ENCODE data around the gene BAG3. TPM values are rescaled to one million over a fixed set of nuclear protein-coding genes. Genes with fewer than 3 reads are reported as not detected.

The BAG3 gene
- total RNA-seq, 8 experiments from 2014 or later: 3.2 to 30.3 (median 17.4) TPM

- in situ Hi-C loops (cut with MboI; ENCODE audit: low pct_unique_long_range_greater_than_20kb in 2 of 9, low sequenced_read_pairs in 9 of 9, unreplicated experiment in 9 of 9): no loop called here
- WGBS, 10 experiments: 67 to 100% (median 84%) methylated on average over 1 to 4 of the region's 9 CpGs; no CpG with 5 or more reads in 2 of the 10 experiments
- H3K27ac ChIP-seq: no peak overlapping the region
- H3K4me1 ChIP-seq (replicated peaks in 1 of 2): no peaks in the 10 kb centered on the region
- H3K4me3 ChIP-seq: no peak overlapping the region
- peak in 3 of 8 experiments; percentile 29 to 58 (median 40) for ATAC-seq (replicated peaks in 6 of 8)
Measured at GRCh38 chr10:119675483-119676170, 24.4 kb downstream of the BAG3 start.

- peak in 3 of 8 experiments; percentile 13 to 81 (median 22) for ATAC-seq (replicated peaks in 6 of 8)
- no peak overlapping the region for H3K27ac ChIP-seq
- in situ Hi-C loops (cut with MboI; ENCODE audit: low pct_unique_long_range_greater_than_20kb in 2 of 9, low sequenced_read_pairs in 9 of 9, unreplicated experiment in 9 of 9): no loop called here
- H3K4me1 ChIP-seq (replicated peaks in 1 of 2): no peaks in the 10 kb centered on the region
- no peak overlapping the region for H3K4me3 ChIP-seq
- WGBS, 10 experiments: 46 to 100% (median 80%) methylated on average over 1 to 6 of the region's 6 CpGs; no CpG with 5 or more reads in 1 of the 10 experiments
Measured at GRCh38 chr10:119677126-119677525, 25.9 kb downstream of the BAG3 start.

- in situ Hi-C loops (cut with MboI; ENCODE audit: low pct_unique_long_range_greater_than_20kb in 2 of 9, low sequenced_read_pairs in 9 of 9, unreplicated experiment in 9 of 9): no loop called here
- Histone ChIP-seq H3K27ac (no peak overlapping the region), H3K4me3 (no peak overlapping the region), H3K4me1 (replicated peaks in 1 of 2) (no peaks in the 10 kb centered on the region)
- no peak for ATAC-seq (replicated peaks in 6 of 8)
- 52 to 100% (median 94%) methylated on average over 2 to 9 of the region's 13 CpGs for WGBS, 10 experiments
Measured at GRCh38 chr10:119677904-119678755, 26.9 kb downstream of the BAG3 start.

- no peak overlapping the region for H3K4me3 ChIP-seq
- 71 to 100% (median 86%) methylated on average over 1 to 6 of the region's 7 CpGs; no CpG with 5 or more reads in 2 of the 10 experiments for WGBS, 10 experiments
- H3K4me1 ChIP-seq (replicated peaks in 1 of 2): no peaks in the 10 kb centered on the region
- ATAC-seq (replicated peaks in 6 of 8): peak in 1 of 8 experiments; percentile 1
- H3K27ac ChIP-seq: no peak overlapping the region
- in situ Hi-C loops (cut with MboI; ENCODE audit: low pct_unique_long_range_greater_than_20kb in 2 of 9, low sequenced_read_pairs in 9 of 9, unreplicated experiment in 9 of 9): no loop called here
Measured at GRCh38 chr10:119679480-119679829, 28.3 kb downstream of the BAG3 start.

- in situ Hi-C loops (cut with MboI; ENCODE audit: low pct_unique_long_range_greater_than_20kb in 2 of 9, low sequenced_read_pairs in 9 of 9, unreplicated experiment in 9 of 9): no loop called here
- Histone ChIP-seq H3K4me3 (no peak overlapping the region), H3K27ac (no peak overlapping the region), H3K4me1 (replicated peaks in 1 of 2) (no peaks in the 10 kb centered on the region)
- WGBS, 10 experiments: 0 to 100% (median 83%) methylated on average over 1 to 3 of the region's 4 CpGs; no CpG with 5 or more reads in 3 of the 10 experiments
- peak in 2 of 8 experiments; percentile 2 to 7 for ATAC-seq (replicated peaks in 6 of 8)
Measured at GRCh38 chr10:119680050-119680449, 28.9 kb downstream of the BAG3 start.

GRCh38 chr10:119680650-119681081 is 29.5 kb downstream of the BAG3 start:
- Histone ChIP-seq H3K4me1 (replicated peaks in 1 of 2) (peaks cover 0 to 4% of the 10 kb centered on the region in 2 donors), H3K4me3 (no peak overlapping the region), H3K27ac (no peak overlapping the region)
- 18 to 94% (median 70%) methylated on average over 3 to 8 of the region's 9 CpGs; no CpG with 5 or more reads in 4 of the 10 experiments for WGBS, 10 experiments
- in situ Hi-C loops (cut with MboI; ENCODE audit: low pct_unique_long_range_greater_than_20kb in 2 of 9, low sequenced_read_pairs in 9 of 9, unreplicated experiment in 9 of 9): no loop called here
- ATAC-seq (replicated peaks in 6 of 8): peak in 2 of 8 experiments; percentile 17 to 51

GRCh38 chr10:119686465-119687191 is 35.4 kb downstream of the BAG3 start:
- WGBS, 10 experiments: 0 to 27% (median 2%) methylated on average over 1 to 13 of the region's 24 CpGs; no CpG with 5 or more reads in 2 of the 10 experiments
- H3K4me3 ChIP-seq: peak overlapping the region; percentile 12 to 30 (median 24)

GRCh38 chr10:119687192-119688032 is 36.2 kb downstream of the BAG3 start:
- in situ Hi-C loops (cut with MboI; ENCODE audit: low pct_unique_long_range_greater_than_20kb in 2 of 9, low sequenced_read_pairs in 9 of 9, unreplicated experiment in 9 of 9): no loop called here
- 0 to 79% (median 16%) methylated on average over 1 to 9 of the region's 10 CpGs for WGBS, 10 experiments
- ATAC-seq (replicated peaks in 6 of 8): peak in 5 of 8 experiments; percentile 25 to 53 (median 46)
- Histone ChIP-seq H3K4me3 (peak overlapping the region; percentile 12 to 30 (median 24)), H3K27ac (peak overlapping the region; percentile 62 to 77), H3K4me1 (replicated peaks in 1 of 2) (peaks cover 25 to 35% of the 10 kb centered on the region in 2 donors)

More at GRCh38 chr10:119686465-119687191, 35.4 kb downstream of the BAG3 start:
- in situ Hi-C loops (cut with MboI; ENCODE audit: low pct_unique_long_range_greater_than_20kb in 2 of 9, low sequenced_read_pairs in 9 of 9, unreplicated experiment in 9 of 9): no loop called here
- Histone ChIP-seq H3K27ac (peak overlapping the region; percentile 62 to 77), H3K4me1 (replicated peaks in 1 of 2) (peaks cover 25 to 35% of the 10 kb centered on the region in 2 donors)
- ATAC-seq (replicated peaks in 6 of 8): peak; percentile 61 to 89 (median 78)

GRCh38 chr10:119688033-119688508 is 36.9 kb downstream of the BAG3 start:
- 79 to 100% (median 83%) methylated on average over 1 to 4 of the region's 4 CpGs; no CpG with 5 or more reads in 3 of the 10 experiments for WGBS, 10 experiments
- Histone ChIP-seq H3K27ac (peak overlapping the region; percentile 62 to 77), H3K4me3 (peak overlapping the region in 3 of 5 donors; percentile 24 to 30 (median 27)), H3K4me1 (replicated peaks in 1 of 2) (peaks cover 29 to 36% of the 10 kb centered on the region in 2 donors)
- ATAC-seq (replicated peaks in 6 of 8): peak in 3 of 8 experiments; percentile 22 to 34 (median 34)
- in situ Hi-C loops (cut with MboI; ENCODE audit: low pct_unique_long_range_greater_than_20kb in 2 of 9, low sequenced_read_pairs in 9 of 9, unreplicated experiment in 9 of 9): no loop called here

- Histone ChIP-seq H3K4me3 (no peak overlapping the region), H3K27ac (no peak overlapping the region), H3K4me1 (replicated peaks in 1 of 2) (peaks cover 31 to 43% of the 10 kb centered on the region in 2 donors)
- WGBS, 10 experiments: 20 to 94% (median 68%) methylated on average over 1 to 6 of the region's 6 CpGs; no CpG with 5 or more reads in 1 of the 10 experiments
- ATAC-seq (replicated peaks in 6 of 8): no peak
- in situ Hi-C loops (cut with MboI; ENCODE audit: low pct_unique_long_range_greater_than_20kb in 2 of 9, low sequenced_read_pairs in 9 of 9, unreplicated experiment in 9 of 9): no loop called here
Measured at GRCh38 chr10:119689016-119689580, 37.9 kb downstream of the BAG3 start.

- in situ Hi-C loops (cut with MboI; ENCODE audit: low pct_unique_long_range_greater_than_20kb in 2 of 9, low sequenced_read_pairs in 9 of 9, unreplicated experiment in 9 of 9): no loop called here
- 40 to 100% (median 100%) methylated on average over 1 to 3 of the region's 3 CpGs; no CpG with 5 or more reads in 4 of the 10 experiments for WGBS, 10 experiments
- Histone ChIP-seq H3K4me3 (no peak overlapping the region), H3K27ac (no peak overlapping the region), H3K4me1 (replicated peaks in 1 of 2) (peaks cover 31 to 37% of the 10 kb centered on the region in 2 donors)
- no peak for ATAC-seq (replicated peaks in 6 of 8)
Measured at GRCh38 chr10:119691726-119692125, 40.5 kb downstream of the BAG3 start.
